GM23338 (cell line): Measurements from ENCODE around the gene CCNY. TPM values are rescaled to one million over a fixed set of nuclear protein-coding genes. Genes with fewer than 3 reads are reported as not detected.

Experiments used
- ATAC-seq: fragments of 200-7000 bp; cut with Tn5 transposase; 3 replicates; pipeline ENCODE4 v1.9.1; 2020
- DNase-seq: peaks from one replicate; pipeline ENCODE4 v3.0.0-alpha.2; 2015; ENCODE audit warnings: low spot score
- H2AFZ ChIP-seq: fragments of 200-600 bp; sonication (generic); 2 replicates; pipeline ENCODE4 v1.8.0; 2016; ENCODE audit warnings: antibody characterized with exemption, mild to moderate bottlenecking, moderate library complexity
- H3F3A ChIP-seq: fragments of 200-600 bp; sonication (generic); replicated peaks from 2 replicates; pipeline ENCODE4 v1.8.0; 2017; ENCODE audit warnings: antibody characterized with exemption, mixed run types, low read depth
- H3K27ac ChIP-seq: fragments of 200-600 bp; sonication (generic); 2 replicates; pipeline ENCODE4 v1.6.1; 2016; ENCODE audit warnings: low read depth
- H3K27me3 ChIP-seq: fragments of 200-600 bp; sonication (generic); 2 replicates; pipeline ENCODE4 v1.8.0; 2016; ENCODE audit warnings: mild to moderate bottlenecking, mixed run types, moderate library complexity; ENCODE audit not compliant: insufficient read depth
- H3K36me3 ChIP-seq: fragments of 200-600 bp; sonication (generic); 2 replicates; pipeline ENCODE4 v1.8.0; 2016; ENCODE audit warnings: mild to moderate bottlenecking; ENCODE audit not compliant: insufficient read depth
- H3K4me1 ChIP-seq: fragments of 200-600 bp; sonication (generic); 2 replicates; pipeline ENCODE4 v1.8.0; 2016; ENCODE audit warnings: mild to moderate bottlenecking, moderate library complexity; ENCODE audit not compliant: insufficient read depth
- H3K4me2 ChIP-seq: fragments of 200-600 bp; sonication (generic); 2 replicates; pipeline ENCODE4 v1.7.1; 2017; ENCODE audit warnings: mixed run types
- H3K4me3 ChIP-seq: fragments of 200-600 bp; sonication (generic); 2 replicates; pipeline ENCODE4 v1.6.1; 2016; ENCODE audit warnings: mixed run types
- H3K79me2 ChIP-seq: fragments of 200-600 bp; sonication (generic); replicated peaks from 2 replicates; pipeline ENCODE4 v1.8.0; 2017; ENCODE audit warnings: mild to moderate bottlenecking; ENCODE audit not compliant: insufficient read depth
- H3K9me2 ChIP-seq: fragments of 200-600 bp; sonication (generic); 2 replicates; pipeline ENCODE4 v1.8.0; 2017; ENCODE audit not compliant: insufficient read depth
- H4K20me1 ChIP-seq: fragments of 200-600 bp; sonication (generic); replicated peaks from 2 replicates; pipeline ENCODE4 v1.8.0; 2017; ENCODE audit warnings: mild to moderate bottlenecking; ENCODE audit not compliant: insufficient read depth
- H3K27ac Mint-ChIP-seq: 2 replicates; pipeline ENCODE4 v1.8.0; 2020; ENCODE audit warnings: inconsistent platforms, mild to moderate bottlenecking, moderate library complexity, mixed read lengths
- H3K27me3 Mint-ChIP-seq: 3 replicates; pipeline ENCODE4 v1.8.0; 2022; ENCODE audit warnings: low read depth, mild to moderate bottlenecking, moderate library complexity, mixed read lengths, inconsistent platforms; ENCODE audit not compliant: insufficient read depth, poor library complexity
- H3K36me3 Mint-ChIP-seq: 3 replicates; pipeline ENCODE4 v1.8.0; 2021; ENCODE audit warnings: low read depth, mild to moderate bottlenecking, inconsistent platforms, moderate library complexity, mixed read lengths
- H3K4me1 Mint-ChIP-seq: 3 replicates; pipeline ENCODE4 v1.8.0; 2020; ENCODE audit warnings: mild to moderate bottlenecking, inconsistent platforms, mixed read lengths
- H3K4me3 Mint-ChIP-seq: 3 replicates; pipeline ENCODE4 v1.8.0; 2021; ENCODE audit warnings: moderate library complexity, mild to moderate bottlenecking, inconsistent platforms, mixed read lengths
- H3K9me3 Mint-ChIP-seq: 3 replicates; pipeline ENCODE4 v1.8.0; 2020; ENCODE audit warnings: moderate library complexity, mild to moderate bottlenecking, inconsistent platforms, mixed read lengths
- CREB1 ChIP-seq: fragments of 250-450 bp; sonication (Bioruptor Pico); IDR thresholded peaks from 2 replicates; pipeline ENCODE4 v1.5.0; 2020; ENCODE audit warnings: low read depth, mild to moderate bottlenecking, moderate library complexity
- CTCF ChIP-seq, 2 experiments: fragments of 200-600 bp in 1 of 2; sonication (generic) in 1 of 2; conservative IDR thresholded peaks; 2 replicates each; pipeline versions ENCODE4 v1.5.1 to v1.6.1; 2016 to 2017; ENCODE audit warnings: antibody characterized with exemption in 2 of 2, low read depth in 2 of 2, mild to moderate bottlenecking in 2 of 2, moderate library complexity in 1 of 2
- ETS1 ChIP-seq: IDR thresholded peaks from 2 replicates; pipeline ENCODE4 v1.6.1; 2016; ENCODE audit warnings: antibody characterized with exemption
- EZH2 ChIP-seq: fragments of 200-600 bp; sonication (generic); IDR thresholded peaks from one replicate; pipeline ENCODE4 v1.8.0; 2017; ENCODE audit warnings: antibody characterized with exemption, mild to moderate bottlenecking, low read depth; ENCODE audit not compliant: unreplicated experiment
- EZH2phosphoT487 ChIP-seq: fragments of 200-600 bp; sonication (generic); IDR thresholded peaks from one replicate; pipeline ENCODE4 v1.8.1; 2018; ENCODE audit warnings: antibody characterized with exemption; ENCODE audit not compliant: unreplicated experiment
- JUNB ChIP-seq: IDR thresholded peaks from one replicate; pipeline ENCODE4 v1.6.1; 2016; ENCODE audit warnings: antibody characterized with exemption; ENCODE audit not compliant: unreplicated experiment
- NANOG ChIP-seq: IDR thresholded peaks from 2 replicates; pipeline ENCODE4 v1.6.1; 2016; ENCODE audit warnings: antibody characterized with exemption, borderline replicate concordance
- POLR2AphosphoS5 ChIP-seq: IDR thresholded peaks from 2 replicates; pipeline ENCODE4 v1.6.1; 2016; ENCODE audit warnings: antibody characterized with exemption, low read depth
- REST ChIP-seq: IDR thresholded peaks from one replicate; pipeline ENCODE4 v1.6.1; 2018; ENCODE audit warnings: antibody characterized with exemption; ENCODE audit not compliant: unreplicated experiment
- ZNF114 ChIP-seq: fragments of 250-450 bp; sonication (Bioruptor Pico); IDR thresholded peaks from 2 replicates; pipeline ENCODE4 v1.5.0; 2020; ENCODE audit warnings: mild to moderate bottlenecking, moderate library complexity
- ZNF331 ChIP-seq: fragments of 250-450 bp; sonication (Bioruptor Pico); IDR thresholded peaks from 2 replicates; pipeline ENCODE4 v1.5.0; 2020; ENCODE audit warnings: low read depth, mild to moderate bottlenecking, moderate library complexity
- polyA plus RNA-seq: library from polyadenylated mRNA; unstranded; fragments of >200 nt; fragmentation: Nextera tagmentation; extraction: Ambion mirVana; gene quantifications from 2 replicates; pipeline ENCODE4 v1.2.1, GENCODE V29; 2016
- total RNA-seq: library from RNA; depleted of rRNA; stranded (reverse); fragments of >200 nt; shearing (Covaris generic); gene quantifications from 2 replicates; pipeline ENCODE4 v1.2.3, GENCODE V29; 2014

The CCNY gene
- total and polyA plus RNA-seq, 2 experiments from 2014 or later, result 14.2 to 29.0 TPM

- TF ChIP-seq CTCF (conservative IDR thresholded peaks at IDR 0.05; ENCODE audit: low read depth in 2 of 2) (no peak), ZNF114 (CRISPR knock-in tag) (no peak), REST (no peak)
These were observed 7.8 kb upstream of the CCNY start (continued) for GRCh38 chr10:35328404-35329037.

- H2AFZ ChIP-seq, result no peak overlapping the region
- H3K27ac Mint-ChIP-seq, result no peak overlapping the region
- peaks cover 17% of the 10 kb centered on the region for H3K4me1 Mint-ChIP-seq
- no peaks in the 10 kb centered on the region for H3K36me3 ChIP-seq
- no peak overlapping the region; the same call in 2 of the 3 replicates for H3K4me3 Mint-ChIP-seq
- H3K4me2 ChIP-seq, result no peak overlapping the region
- peaks cover 14% of the 10 kb centered on the region for H3K79me2 ChIP-seq
- H4K20me1 ChIP-seq, result no peaks in the 10 kb centered on the region; the same call in 1 of the 2 replicates
- H3K4me3 ChIP-seq, result no peak overlapping the region
- no peaks in the 10 kb centered on the region for H3K4me1 ChIP-seq
- no peaks in the 10 kb centered on the region for H3F3A ChIP-seq
- ATAC-seq (peak; percentile 92), DNase-seq (peak; percentile 32)
- peaks cover 4% of the 10 kb centered on the region for H3K27me3 Mint-ChIP-seq
- H3K36me3 Mint-ChIP-seq, result peaks cover 21% of the 10 kb centered on the region
- H3K9me2 ChIP-seq, result no peaks in the 10 kb centered on the region
- H3K27me3 ChIP-seq, result no peaks in the 10 kb centered on the region
- peaks cover 3% of the 10 kb centered on the region; the same call in 1 of the 3 replicates for H3K9me3 Mint-ChIP-seq
- H3K27ac ChIP-seq, result no peak overlapping the region
- TF ChIP-seq ZNF114 (CRISPR knock-in tag) (no peak), CREB1 (CRISPR knock-in tag) (no peak), CTCF (conservative IDR thresholded peaks at IDR 0.05; ENCODE audit: low read depth in 2 of 2) (no peak), REST (no peak), POLR2AphosphoS5 (no peak), JUNB (no peak), EZH2 (no peak), ZNF331 (CRISPR knock-in tag) (no peak), NANOG (no peak), EZH2phosphoT487 (no peak), ETS1 (no peak)
These were observed 6.8 kb upstream of the CCNY start for GRCh38 chr10:35329520-35329919.
